ENCODE measurements around the gene DNASE1.

The DNASE1 gene

DNA sequence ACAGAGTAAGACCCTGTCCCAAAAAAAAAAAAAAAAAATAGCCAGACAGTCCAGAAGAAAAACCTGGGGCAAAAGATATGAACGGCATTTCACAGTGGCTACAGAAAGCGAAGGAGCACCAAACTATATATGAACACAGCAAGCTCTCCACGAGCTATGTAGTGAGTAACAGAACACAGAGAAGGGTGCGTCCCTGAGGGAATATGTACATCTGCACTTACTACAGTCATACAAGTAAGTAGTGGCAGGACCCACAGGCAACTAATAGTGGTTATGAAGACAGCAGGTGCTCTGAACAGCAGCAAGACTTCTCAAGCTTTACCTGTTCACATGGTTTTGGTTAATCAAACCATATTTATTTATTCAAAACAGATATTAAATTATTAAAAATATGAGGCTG, 47.0 kb downstream of the DNASE1 start:
- DNase-seq: no peak

DNA sequence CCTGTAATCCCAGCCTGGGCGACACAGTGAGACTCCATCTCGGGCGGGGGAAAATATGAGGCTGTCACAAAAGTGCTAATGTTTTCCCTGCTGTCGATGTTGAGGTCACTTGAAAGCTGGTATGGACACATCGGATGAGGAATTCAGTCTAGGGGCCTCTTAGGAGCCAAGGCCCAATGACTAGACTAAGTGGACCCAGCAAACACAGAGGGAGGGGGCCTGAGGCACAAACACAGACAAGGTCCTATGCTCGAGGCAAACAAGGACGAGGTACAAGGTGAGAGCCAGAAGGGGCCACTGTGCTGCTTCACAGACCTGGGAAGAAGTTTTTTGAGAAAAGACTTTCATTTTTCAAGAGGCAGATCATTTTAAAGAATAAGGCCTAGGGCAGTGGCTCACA, 47.6 kb downstream of the DNASE1 start:
- DNase-seq: no peak

DNA sequence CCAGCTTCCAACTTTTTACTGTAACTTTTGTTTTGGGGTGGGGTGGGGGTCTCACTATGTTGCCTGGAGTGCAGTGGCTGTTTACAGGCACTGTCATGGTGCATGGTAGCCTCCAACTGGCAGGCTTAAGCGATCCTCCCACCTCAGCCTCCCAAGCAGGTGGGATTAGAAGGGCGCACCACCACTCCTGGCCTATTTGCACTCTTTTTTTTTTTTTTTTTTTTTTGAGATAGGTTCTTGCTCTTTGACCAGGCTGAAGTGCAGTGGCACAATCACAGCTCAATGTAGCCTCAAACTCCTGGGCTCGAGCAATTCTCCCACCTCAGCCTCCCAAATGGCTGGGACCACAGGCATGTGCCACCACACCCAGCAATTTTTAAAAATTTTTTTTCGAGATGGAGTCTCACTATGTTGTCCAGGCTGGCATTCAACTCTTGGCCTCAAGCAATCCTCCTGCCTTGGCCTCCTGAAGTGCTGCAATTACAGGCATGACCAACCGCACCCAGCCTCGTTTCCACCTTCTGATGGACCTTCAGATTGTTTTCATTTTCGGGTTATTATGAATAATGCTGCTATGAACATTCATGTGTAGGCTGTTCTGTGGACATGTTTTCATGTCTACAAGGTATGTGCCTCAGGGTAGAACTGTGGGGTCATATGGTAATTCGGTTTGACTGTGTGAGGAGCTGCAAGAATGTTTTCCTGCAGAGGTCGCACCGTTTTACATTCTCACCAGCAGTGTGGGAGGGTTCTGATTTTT, 51.9 kb downstream of the DNASE1 start:
- no peak for DNase-seq

Data from effector CD4-positive, alpha-beta T cell (primary cell).